ENCODE data around the gene APLNR. TPM values are rescaled to one million over a fixed set of nuclear protein-coding genes. Genes with fewer than 3 reads are reported as not detected.

Gene APLNR
- total RNA-seq, 2 experiments from 2014 or later, result not detected

DNA sequence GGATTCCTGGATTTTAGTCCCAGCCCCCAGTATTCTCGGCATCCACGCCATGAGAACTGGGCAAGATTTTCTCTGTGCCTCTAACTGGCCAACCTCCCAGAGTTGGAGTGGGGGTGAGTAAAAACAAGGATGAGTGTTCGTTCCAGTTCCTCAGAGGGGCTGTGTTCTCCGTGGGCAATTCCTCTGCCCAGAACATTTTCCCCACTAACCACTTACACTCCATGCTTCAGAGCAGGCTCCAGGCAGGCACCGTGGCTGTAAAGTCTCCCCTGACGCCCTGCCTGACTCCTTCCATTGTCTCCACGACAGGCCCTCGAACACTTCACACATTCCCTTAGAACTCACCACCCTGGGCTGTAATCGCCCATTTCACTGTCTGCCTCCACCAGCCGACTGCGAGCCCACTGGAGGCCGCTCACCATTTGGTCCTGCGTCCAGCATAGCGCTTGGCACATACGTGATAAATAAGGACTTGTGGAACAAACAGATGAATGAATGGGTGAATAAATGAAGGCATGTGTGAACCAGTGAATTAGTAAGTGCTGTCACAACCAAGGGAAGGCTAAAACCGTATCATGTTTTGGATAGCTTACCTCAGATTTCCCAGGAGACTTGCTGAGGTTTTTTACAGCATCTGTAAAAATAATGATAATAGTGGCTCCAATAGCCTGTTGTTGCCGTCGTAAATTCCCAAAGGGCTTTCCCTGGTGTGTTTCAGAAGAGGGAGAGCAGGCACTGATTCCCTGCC, 6.1 kb downstream of the APLNR start:
- no peak overlapping the region for H3K27ac Mint-ChIP-seq
- CTCF ChIA-PET, result interaction anchor here (2.5 kb wide), 1 partner anchor 18 kb away, joined by 9 read pairs; no protein-coding TSS in a partner anchor
- H3K4me1 Mint-ChIP-seq (ENCODE audit: low read depth), result no peaks in the 10 kb centered on the region
- no peak for ATAC-seq
- H3K36me3 Mint-ChIP-seq (ENCODE audit: low read depth), result no peaks in the 10 kb centered on the region
- DNase-seq, result no peak
- no peak overlapping the region for H3K4me3 Mint-ChIP-seq
- POLR2A ChIA-PET, result no interaction called here
- no peaks in the 10 kb centered on the region for H3K9me3 Mint-ChIP-seq (ENCODE audit: insufficient read depth)
- H3K27me3 Mint-ChIP-seq (ENCODE audit: low read depth), result peaks cover 51% of the 10 kb centered on the region

DNA sequence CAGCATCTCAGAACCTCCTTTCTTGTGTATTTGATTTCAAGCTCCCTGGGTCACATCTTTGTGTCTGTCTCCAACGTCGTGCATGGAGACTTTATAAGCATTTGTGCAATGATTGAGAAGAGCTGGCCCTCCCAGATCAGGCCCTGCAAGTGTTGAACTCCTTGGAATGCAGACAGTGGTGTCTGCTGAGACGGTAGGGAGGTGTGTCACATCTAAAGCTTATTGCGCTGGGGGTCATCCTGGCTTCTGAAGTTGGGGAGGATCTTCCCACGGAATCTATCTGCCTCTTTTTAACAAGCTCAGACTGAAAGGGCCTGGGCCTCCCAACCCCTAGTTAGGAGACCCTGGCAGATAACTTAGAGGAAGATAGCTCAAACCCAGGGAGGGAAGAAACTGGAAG, 6.7 kb downstream of the APLNR start:
- DNase-seq, result no peak
- Mint-ChIP-seq H3K27ac (no peak overlapping the region), H3K4me1 (ENCODE audit: low read depth) (no peaks in the 10 kb centered on the region), H3K4me3 (no peak overlapping the region), H3K27me3 (ENCODE audit: low read depth) (peaks cover 47% of the 10 kb centered on the region), H3K9me3 (ENCODE audit: insufficient read depth) (no peaks in the 10 kb centered on the region), H3K36me3 (ENCODE audit: low read depth) (no peaks in the 10 kb centered on the region)
- ChIA-PET POLR2A (no interaction called here), CTCF (interaction anchor here (2.5 kb wide), 1 partner anchor 19 kb away, joined by 9 read pairs; no protein-coding TSS in a partner anchor)
- ATAC-seq, result no peak

GRCh38 chr11:57228600-57228999, 8.4 kb downstream of the APLNR start:
- H3K36me3 Mint-ChIP-seq (ENCODE audit: low read depth), result no peaks in the 10 kb centered on the region
- ChIA-PET CTCF (interaction anchor here (2.5 kb wide), 1 partner anchor 21 kb away, joined by 9 read pairs; no protein-coding TSS in a partner anchor), POLR2A (no interaction called here)
- H3K27ac Mint-ChIP-seq, result no peak overlapping the region
- no peaks in the 10 kb centered on the region for H3K9me3 Mint-ChIP-seq (ENCODE audit: insufficient read depth)
- peaks cover 36% of the 10 kb centered on the region for H3K27me3 Mint-ChIP-seq (ENCODE audit: low read depth)
- no peak for DNase-seq
- no peak overlapping the region for H3K4me3 Mint-ChIP-seq
- no peaks in the 10 kb centered on the region for H3K4me1 Mint-ChIP-seq (ENCODE audit: low read depth)
- ATAC-seq, result no peak

- ChIA-PET CTCF (interaction anchor here (1.2 kb wide), 1 partner anchor 24 kb away, joined by 5 read pairs; no protein-coding TSS in a partner anchor), POLR2A (no interaction called here)
- DNase-seq, result no peak
- Mint-ChIP-seq H3K4me1 (ENCODE audit: low read depth) (no peaks in the 10 kb centered on the region), H3K9me3 (ENCODE audit: insufficient read depth) (no peaks in the 10 kb centered on the region), H3K27me3 (ENCODE audit: low read depth) (peaks cover 5% of the 10 kb centered on the region), H3K36me3 (ENCODE audit: low read depth) (no peaks in the 10 kb centered on the region), H3K27ac (no peak overlapping the region), H3K4me3 (no peak overlapping the region)
- no peak for ATAC-seq
These were observed 12.5 kb downstream of the APLNR start for GRCh38 chr11:57224537-57224936.

DNA sequence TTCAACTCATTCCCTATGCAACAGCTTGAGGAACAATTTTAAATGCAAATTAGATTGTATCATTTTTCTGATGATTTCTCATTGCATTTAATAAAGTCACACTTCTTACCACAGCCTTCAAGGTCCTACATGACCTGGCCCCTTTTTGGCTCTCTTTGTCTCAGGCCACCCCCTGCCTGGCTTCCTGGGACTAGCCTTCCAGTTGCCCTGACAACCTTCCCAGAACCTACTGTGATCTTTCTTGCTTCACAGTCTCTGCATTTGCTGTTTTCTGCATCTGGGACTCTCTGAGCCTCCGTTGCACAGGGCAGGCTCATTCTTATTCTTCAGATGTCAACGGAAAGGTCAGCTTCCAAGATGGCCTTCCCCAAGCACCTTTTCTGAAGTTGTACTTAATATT, 12.9 kb downstream of the APLNR start:
- Mint-ChIP-seq H3K36me3 (ENCODE audit: low read depth) (no peaks in the 10 kb centered on the region), H3K27me3 (ENCODE audit: low read depth) (peaks cover 7% of the 10 kb centered on the region), H3K9me3 (ENCODE audit: insufficient read depth) (no peaks in the 10 kb centered on the region), H3K27ac (no peak overlapping the region), H3K4me3 (no peak overlapping the region), H3K4me1 (ENCODE audit: low read depth) (no peaks in the 10 kb centered on the region)
- ATAC-seq (no peak), DNase-seq (no peak)
- ChIA-PET POLR2A (no interaction called here), CTCF (no interaction called here)

- Mint-ChIP-seq H3K4me3 (no peak overlapping the region), H3K36me3 (ENCODE audit: low read depth) (no peaks in the 10 kb centered on the region), H3K4me1 (ENCODE audit: low read depth) (no peaks in the 10 kb centered on the region), H3K27me3 (ENCODE audit: low read depth) (peaks cover 6% of the 10 kb centered on the region), H3K27ac (no peak overlapping the region), H3K9me3 (ENCODE audit: insufficient read depth) (no peaks in the 10 kb centered on the region)
- ATAC-seq (no peak), DNase-seq (no peak)
- POLR2A ChIA-PET, result no interaction called here
- CTCF ChIA-PET, result no interaction called here
These were observed 13.4 kb downstream of the APLNR start for GRCh38 chr11:57223601-57224000.

DNA sequence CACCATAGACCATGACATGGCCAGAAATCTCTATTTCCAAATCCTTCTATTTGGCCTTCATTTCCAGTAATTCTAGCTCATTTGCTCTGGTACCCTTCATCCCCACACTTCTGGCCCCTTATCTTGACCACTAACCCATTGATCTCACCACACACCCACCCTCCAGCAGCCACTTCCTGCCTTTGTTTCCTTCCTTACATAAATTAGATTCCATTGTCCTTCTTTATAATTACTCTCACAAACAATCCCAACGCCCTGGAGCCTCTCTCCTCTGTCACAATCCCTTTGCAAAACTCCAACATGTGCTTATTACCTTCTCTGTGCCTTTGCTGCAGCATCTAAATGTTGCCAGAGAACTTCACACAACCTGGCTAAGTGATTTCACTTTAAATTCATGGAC, 14.8 kb downstream of the APLNR start:
- peaks cover 9% of the 10 kb centered on the region for H3K27me3 Mint-ChIP-seq (ENCODE audit: low read depth)
- no peaks in the 10 kb centered on the region for H3K36me3 Mint-ChIP-seq (ENCODE audit: low read depth)
- ATAC-seq, result no peak
- H3K9me3 Mint-ChIP-seq (ENCODE audit: insufficient read depth), result no peaks in the 10 kb centered on the region
- no peaks in the 10 kb centered on the region for H3K4me1 Mint-ChIP-seq (ENCODE audit: low read depth)
- no peak overlapping the region for H3K27ac Mint-ChIP-seq
- ChIA-PET POLR2A (no interaction called here), CTCF (no interaction called here)
- no peak for DNase-seq
- H3K4me3 Mint-ChIP-seq, result no peak overlapping the region

DNA sequence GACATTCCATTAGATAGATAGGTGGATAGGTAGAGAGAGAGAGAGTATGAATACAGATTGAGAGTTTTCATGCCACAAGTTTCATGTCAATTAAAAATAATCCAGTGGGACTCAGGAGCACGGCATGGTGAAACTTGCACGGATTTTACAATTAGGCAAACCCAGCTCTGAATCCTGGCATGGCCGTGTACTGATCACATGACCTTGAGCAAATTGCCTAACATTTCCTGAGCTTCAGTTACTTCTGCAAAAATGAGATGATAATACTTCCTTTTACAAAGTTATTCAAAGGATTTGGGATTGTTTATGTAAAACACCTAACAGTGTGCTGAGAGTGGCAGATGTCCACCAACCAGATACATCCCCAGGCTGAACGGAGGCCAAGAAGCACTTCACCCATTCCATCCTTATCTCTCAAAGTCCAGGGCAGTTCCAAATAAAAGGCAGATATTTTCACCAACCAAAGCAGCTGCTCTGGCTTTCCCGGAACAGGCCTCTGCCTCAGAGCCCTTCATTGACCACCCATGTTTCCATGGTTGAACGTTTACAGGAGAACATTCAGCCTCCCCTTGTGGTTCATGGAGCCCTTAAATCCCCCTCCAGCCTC, 17.9 kb downstream of the APLNR start:
- no peaks in the 10 kb centered on the region for H3K4me1 Mint-ChIP-seq (ENCODE audit: low read depth)
- CTCF ChIA-PET, result no interaction called here
- no peaks in the 10 kb centered on the region for H3K36me3 Mint-ChIP-seq (ENCODE audit: low read depth)
- DNase-seq (no peak), ATAC-seq (no peak)
- H3K27ac Mint-ChIP-seq, result no peak overlapping the region
- H3K9me3 Mint-ChIP-seq (ENCODE audit: insufficient read depth), result no peaks in the 10 kb centered on the region
- H3K4me3 Mint-ChIP-seq, result no peak overlapping the region
- POLR2A ChIA-PET, result no interaction called here
- peaks cover 6% of the 10 kb centered on the region for H3K27me3 Mint-ChIP-seq (ENCODE audit: low read depth)

GRCh38 chr11:57217053-57217452, 20.0 kb downstream of the APLNR start:
- CTCF ChIA-PET, result interaction anchor here (0.7 to 1.5 kb wide), 2 partner anchors 8 to 32 kb away, joined by 3 read pairs; no protein-coding TSS in a partner anchor

GRCh38 chr11:57216463-57216862, 20.6 kb downstream of the APLNR start:
- Mint-ChIP-seq H3K4me3 (no peak overlapping the region), H3K27me3 (ENCODE audit: low read depth) (peaks cover 6% of the 10 kb centered on the region), H3K36me3 (ENCODE audit: low read depth) (no peaks in the 10 kb centered on the region), H3K27ac (no peak overlapping the region), H3K9me3 (ENCODE audit: insufficient read depth) (no peaks in the 10 kb centered on the region), H3K4me1 (ENCODE audit: low read depth) (no peaks in the 10 kb centered on the region)
- ATAC-seq, result no peak
- DNase-seq, result no peak
- POLR2A ChIA-PET, result no interaction called here
- CTCF ChIA-PET, result interaction anchor here (1.5 kb wide), 1 partner anchor 8 kb away, joined by 3 read pairs; no protein-coding TSS in a partner anchor

More at GRCh38 chr11:57217053-57217452, 20.0 kb downstream of the APLNR start:
- Mint-ChIP-seq H3K27ac (no peak overlapping the region), H3K27me3 (ENCODE audit: low read depth) (peaks cover 6% of the 10 kb centered on the region), H3K9me3 (ENCODE audit: insufficient read depth) (no peaks in the 10 kb centered on the region), H3K36me3 (ENCODE audit: low read depth) (no peaks in the 10 kb centered on the region), H3K4me1 (ENCODE audit: low read depth) (no peaks in the 10 kb centered on the region), H3K4me3 (no peak overlapping the region)
- ATAC-seq, result no peak
- POLR2A ChIA-PET, result interaction anchor here (1.2 kb wide), 1 partner anchor 109 kb away, joined by 3 read pairs; no protein-coding TSS in a partner anchor
- DNase-seq, result no peak

GRCh38 chr11:57214494-57214893, 22.6 kb downstream of the APLNR start:
- no peak for ATAC-seq
- POLR2A ChIA-PET, result no interaction called here

GRCh38 chr11:57214098-57214417, 23.0 kb downstream of the APLNR start:
- peaks cover 4% of the 10 kb centered on the region for H3K27me3 Mint-ChIP-seq (ENCODE audit: low read depth)
- no peak overlapping the region for H3K4me3 Mint-ChIP-seq
- POLR2A ChIA-PET, result no interaction called here
- no peaks in the 10 kb centered on the region for H3K36me3 Mint-ChIP-seq (ENCODE audit: low read depth)
- DNase-seq, result no peak
- H3K4me1 Mint-ChIP-seq (ENCODE audit: low read depth), result no peaks in the 10 kb centered on the region
- H3K27ac Mint-ChIP-seq, result no peak overlapping the region
- CTCF ChIA-PET, result no interaction called here
- no peaks in the 10 kb centered on the region for H3K9me3 Mint-ChIP-seq (ENCODE audit: insufficient read depth)
- ATAC-seq, result no peak

More at GRCh38 chr11:57214494-57214893, 22.6 kb downstream of the APLNR start:
- Mint-ChIP-seq H3K4me3 (no peak overlapping the region), H3K4me1 (ENCODE audit: low read depth) (no peaks in the 10 kb centered on the region), H3K9me3 (ENCODE audit: insufficient read depth) (no peaks in the 10 kb centered on the region), H3K27me3 (ENCODE audit: low read depth) (peaks cover 6% of the 10 kb centered on the region), H3K27ac (no peak overlapping the region), H3K36me3 (ENCODE audit: low read depth) (no peaks in the 10 kb centered on the region)
- DNase-seq, result no peak
- CTCF ChIA-PET, result no interaction called here
